HCT116 (cell line): ENCODE measurements around the gene ADGRF4. TPM values are rescaled to one million over a fixed set of nuclear protein-coding genes. Genes with fewer than 3 reads are reported as not detected.

Experiments
- ATAC-seq: fragments of 200-7000 bp; cut with Tn5 transposase; 2 replicates; pipeline ENCODE4 v1.9.1; 2020; ENCODE audit warnings: mild to moderate bottlenecking, moderate library complexity
- BruUV-seq: library from RNA; stranded (reverse); fragments of 400-500 nt; replicated peaks from 2 replicates; lab custom pipeline; 2021; lab: Mats Ljungman, UMichigan
- CTCF ChIA-PET: fragments of 300-600 bp; sonication (Branson Sonifier 250); formaldehyde crosslinking; loops from one replicate; lab custom pipeline; 2021; ENCODE audit warnings: antibody characterized with exemption; lab: Charles Lee
- POLR2A ChIA-PET: fragments of 300-600, 350-600 bp; sonication (Branson Sonifier 250); formaldehyde crosslinking; loops from one replicate; lab custom pipeline; 2021; ENCODE audit warnings: antibody characterized with exemption; lab: Charles Lee
- RAD21 ChIA-PET, 2 experiments: fragments of 300-600 bp; sonication (Branson Sonifier 250); formaldehyde crosslinking; loops; one replicate each; lab custom pipeline; 2023; ENCODE audit warnings: low total read pairs in 2 of 2; ENCODE audit not compliant: uncharacterized antibody in 2 of 2, unreplicated experiment in 2 of 2, low non-redundant PET in 1 of 2; lab: Charles Lee
- DNase-seq: peaks from one replicate; pipeline ENCODE4 v3.0.0-alpha.2; 2010; ENCODE audit warnings: low read depth, low spot score
- H2AFZ ChIP-seq: fragments of 200-600 bp; shearing (Covaris generic), sonication (generic); 2 replicates; pipeline ENCODE4 v1.6.1; 2017; ENCODE audit warnings: low read depth, mixed run types, mixed read lengths, antibody characterized with exemption, low read length; ENCODE audit not compliant: poor library complexity, severe bottlenecking
- H3K27ac ChIP-seq: 2 replicates; pipeline ENCODE4 v1.5.1; 2012; ENCODE audit warnings: low read depth, low read length
- H3K27me3 ChIP-seq: fragments of 200-600 bp; sonication (generic); 2 replicates; pipeline ENCODE4 v1.6.1; 2016; ENCODE audit warnings: mixed run types, low read length, mixed read lengths; ENCODE audit not compliant: insufficient read depth
- H3K36me3 ChIP-seq, 2 experiments: fragments of 200-500 bp in 1 of 2; fragments of 200-600 bp in 1 of 2; sonication (Bioruptor generic) in 1 of 2; sonication (generic) in 1 of 2; 2 replicates each; pipeline versions ENCODE4 v1.5.1 to v1.6.1; 2014 to 2016; ENCODE audit warnings: low read length in 2 of 2, inconsistent platforms in 1 of 2, mixed read lengths in 1 of 2, mixed run types in 1 of 2; ENCODE audit not compliant: insufficient read depth in 2 of 2, control insufficient read depth in 1 of 2
- H3K4me1 ChIP-seq, 2 experiments: fragments of 200-600 bp in 1 of 2; sonication (generic) in 1 of 2; 2 replicates each; pipeline versions ENCODE4 v1.5.1 to v1.6.1; 2012 to 2017; ENCODE audit warnings: low read length in 2 of 2, inconsistent platforms in 1 of 2, mild to moderate bottlenecking in 1 of 2, mixed read lengths in 1 of 2, mixed run types in 1 of 2, moderate library complexity in 1 of 2; ENCODE audit not compliant: insufficient read depth in 2 of 2, control insufficient read depth in 1 of 2
- H3K4me2 ChIP-seq: fragments of 200-600 bp; sonication (generic); 2 replicates; pipeline ENCODE4 v1.6.1; 2017; ENCODE audit warnings: mixed run types, low read length, mixed read lengths
- H3K4me3 ChIP-seq, 2 experiments: fragments of 200-600 bp in 1 of 2; sonication (generic) in 1 of 2; replicated peaks in 1 of 2; 2 replicates each; pipeline ENCODE4 v1.5.1; 2011 to 2016; ENCODE audit warnings: low read length in 2 of 2, control low read depth in 1 of 2, low read depth in 1 of 2, mild to moderate bottlenecking in 1 of 2, mixed read lengths in 1 of 2, mixed run types in 1 of 2
- H3K79me2 ChIP-seq: fragments of 200-600 bp; sonication (generic); 2 replicates; pipeline ENCODE4 v1.6.1; 2017; ENCODE audit warnings: mild to moderate bottlenecking, mixed run types, low read length, moderate library complexity, mixed read lengths; ENCODE audit not compliant: insufficient read depth
- H3K9ac ChIP-seq: fragments of 200-600 bp; sonication (generic); 2 replicates; pipeline ENCODE4 v1.6.1; 2016; ENCODE audit warnings: low read length, mixed read lengths
- H3K9me2 ChIP-seq: fragments of 200-600 bp; sonication (generic), shearing (Covaris generic); 2 replicates; pipeline ENCODE4 v1.6.1; 2017; ENCODE audit warnings: mixed run types, mild to moderate bottlenecking, moderate library complexity; ENCODE audit not compliant: insufficient read depth
- H3K9me3 ChIP-seq, 2 experiments: fragments of 200-500 bp in 1 of 2; fragments of 200-600 bp in 1 of 2; sonication (Bioruptor generic) in 1 of 2; sonication (generic) in 1 of 2; 2 replicates each; pipeline ENCODE4 v1.6.1; 2014 to 2017; ENCODE audit warnings: low read length in 2 of 2, mixed read lengths in 2 of 2, inconsistent platforms in 1 of 2, low read depth in 1 of 2, mild to moderate bottlenecking in 1 of 2, mixed run types in 1 of 2, moderate library complexity in 1 of 2; ENCODE audit not compliant: control insufficient read depth in 1 of 2, insufficient read depth in 1 of 2
- H4K20me1 ChIP-seq: fragments of 200-600 bp; sonication (generic), shearing (Covaris generic); 2 replicates; pipeline ENCODE4 v1.6.1; 2017; ENCODE audit warnings: mixed run types, mild to moderate bottlenecking, moderate library complexity; ENCODE audit not compliant: insufficient read depth
- CEBPB ChIP-seq: IDR thresholded peaks from 2 replicates; pipeline ENCODE4 v1.6.1; 2012; ENCODE audit warnings: low read depth
- FOSL1 ChIP-seq: IDR thresholded peaks from 2 replicates; pipeline ENCODE4 v1.6.1; 2012; ENCODE audit warnings: low read depth
- JUND ChIP-seq: IDR thresholded peaks from 2 replicates; pipeline ENCODE4 v1.6.1; 2012
- POLR2A ChIP-seq: IDR thresholded peaks from 2 replicates; pipeline ENCODE4 v1.7.0; 2011; ENCODE audit warnings: borderline replicate concordance; ENCODE audit not compliant: insufficient read depth, insufficient read length; ENCODE audit errors: extremely low read depth
- SP1 ChIP-seq: IDR thresholded peaks from 2 replicates; pipeline ENCODE4 v1.6.1; 2012; ENCODE audit warnings: low read depth
- SRF ChIP-seq: IDR thresholded peaks from 2 replicates; pipeline ENCODE4 v1.6.1; 2012; ENCODE audit warnings: low read depth
- ZNF274 ChIP-seq: fragments of 200-500 bp; sonication (Bioruptor generic); IDR thresholded peaks from 2 replicates; pipeline ENCODE4 v1.6.1; 2014; ENCODE audit warnings: mild to moderate bottlenecking, low read depth, low read length, inconsistent platforms
- intact Hi-C: fragments of 100-400 bp; cut with micrococcal nuclease; formaldehyde crosslinking; loops from 2 replicates; pipeline ENCODE4 v1.10.0; 2022
- total RNA-seq: library from RNA; stranded (reverse); gene quantifications from one replicate; pipeline ENCODE4 v1.2.1, GENCODE V29; 2021; ENCODE audit not compliant: unreplicated experiment
- TF ChIP-seq, protein P1 (sequence below), 3 experiments: fragments of 200-600 bp in 1 of 3; sonication (generic) in 1 of 3; IDR thresholded peaks in 2 of 3; conservative IDR thresholded peaks in 1 of 3; 2 replicates each; pipeline ENCODE4 v1.5.1; 2012 to 2017; ENCODE audit warnings: low read depth in 2 of 3, low read length in 2 of 3, antibody characterized with exemption in 1 of 3, borderline replicate concordance in 1 of 3, control low read depth in 1 of 3, mild to moderate bottlenecking in 1 of 3, mixed read lengths in 1 of 3, mixed run types in 1 of 3, moderate library complexity in 1 of 3; ENCODE audit not compliant: insufficient read depth in 1 of 3
- TF ChIP-seq, protein P2 (sequence below): IDR thresholded peaks from 2 replicates; pipeline ENCODE4 v1.6.1; 2012

ADGRF4 gene
- total RNA-seq, 1 experiment from 2014 or later: not detected

DNA sequence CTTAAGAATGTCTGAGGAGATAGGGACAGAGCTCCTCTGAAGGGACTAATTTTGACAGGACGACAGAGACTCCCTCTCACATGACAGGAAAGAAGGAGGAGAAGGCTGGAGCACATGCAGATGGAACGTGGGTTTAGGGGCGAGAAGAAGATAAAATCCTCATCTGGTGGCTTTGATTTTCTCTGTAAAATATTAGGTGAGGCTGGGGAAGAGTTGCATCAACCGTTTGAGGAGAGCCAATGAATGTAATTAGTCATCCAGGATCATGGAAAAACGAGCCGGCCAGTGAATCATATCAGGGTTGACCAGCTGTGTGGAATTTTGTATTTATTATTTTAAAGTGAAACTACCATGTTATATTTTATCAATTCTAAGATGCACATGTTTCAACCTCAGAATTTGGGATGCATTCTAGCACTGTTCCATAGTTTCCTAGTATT lies 46.9 kb upstream of the ADGRF4 start:
- peak overlapping the region; percentile 55 for H2AFZ ChIP-seq
- peak overlapping the region; percentile 34 for H3K4me2 ChIP-seq

More for the DNA sequence above, 46.9 kb upstream of the ADGRF4 start:
- Histone ChIP-seq H3K27ac (no peak overlapping the region), H3K9me2 (0 out of 2 replicates have a peak, but pooled peaks cover 3% of the 10 kb centered on the region), H4K20me1 (no peaks in the 10 kb centered on the region), H3K27me3 (no peaks in the 10 kb centered on the region), H3K4me3 (no peak overlapping the region), H3K36me3 (no peaks in the 10 kb centered on the region), H3K9me3 (no peaks in the 10 kb centered on the region), H3K79me2 (no peaks in the 10 kb centered on the region), H3K9ac (no peak overlapping the region), H3K4me1 (peaks cover 2 to 29% of the 10 kb centered on the region in 2 experiments; a peak in 3 of 4 replicates)
- intact Hi-C loops: no loop called here
- ATAC-seq (no peak), DNase-seq (no peak)
- ChIA-PET POLR2A (no interaction called here), RAD21 (no interaction called here), CTCF (interaction anchor here (1.5 to 1.8 kb wide), 2 partner anchors 20 to 129 kb away, joined by 3 to 5 read pairs; no protein-coding TSS in a partner anchor)
- no peak for TF ChIP-seq ZNF274
- no peak for TF ChIP-seq POLR2A
- TF ChIP-seq, protein P1, sequence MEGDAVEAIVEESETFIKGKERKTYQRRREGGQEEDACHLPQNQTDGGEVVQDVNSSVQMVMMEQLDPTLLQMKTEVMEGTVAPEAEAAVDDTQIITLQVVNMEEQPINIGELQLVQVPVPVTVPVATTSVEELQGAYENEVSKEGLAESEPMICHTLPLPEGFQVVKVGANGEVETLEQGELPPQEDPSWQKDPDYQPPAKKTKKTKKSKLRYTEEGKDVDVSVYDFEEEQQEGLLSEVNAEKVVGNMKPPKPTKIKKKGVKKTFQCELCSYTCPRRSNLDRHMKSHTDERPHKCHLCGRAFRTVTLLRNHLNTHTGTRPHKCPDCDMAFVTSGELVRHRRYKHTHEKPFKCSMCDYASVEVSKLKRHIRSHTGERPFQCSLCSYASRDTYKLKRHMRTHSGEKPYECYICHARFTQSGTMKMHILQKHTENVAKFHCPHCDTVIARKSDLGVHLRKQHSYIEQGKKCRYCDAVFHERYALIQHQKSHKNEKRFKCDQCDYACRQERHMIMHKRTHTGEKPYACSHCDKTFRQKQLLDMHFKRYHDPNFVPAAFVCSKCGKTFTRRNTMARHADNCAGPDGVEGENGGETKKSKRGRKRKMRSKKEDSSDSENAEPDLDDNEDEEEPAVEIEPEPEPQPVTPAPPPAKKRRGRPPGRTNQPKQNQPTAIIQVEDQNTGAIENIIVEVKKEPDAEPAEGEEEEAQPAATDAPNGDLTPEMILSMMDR (IDR thresholded peaks at IDR 0.05 in 2 of 3, conservative IDR thresholded peaks at IDR 0.05 in 1 of 3; ENCODE audit: borderline replicate concordance in 1 of 3, insufficient read depth in 1 of 3, low read depth in 2 of 3, low read length in 2 of 3): no peak
- TF ChIP-seq SRF: no peak
- peak; percentile 61 for TF ChIP-seq FOSL1
- peak; percentile 33; the same call in 1 of the 2 replicates for TF ChIP-seq SP1
- TF ChIP-seq, protein P2, sequence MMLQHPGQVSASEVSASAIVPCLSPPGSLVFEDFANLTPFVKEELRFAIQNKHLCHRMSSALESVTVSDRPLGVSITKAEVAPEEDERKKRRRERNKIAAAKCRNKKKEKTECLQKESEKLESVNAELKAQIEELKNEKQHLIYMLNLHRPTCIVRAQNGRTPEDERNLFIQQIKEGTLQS: 0 out of 2 replicates have a peak, but pooled peaks have one; percentile 14
- peak; percentile 61; the same call in 1 of the 2 replicates for TF ChIP-seq CEBPB
- TF ChIP-seq JUND: peak; percentile 42
- no TSS peak for BruUV-seq
